Erythroblast (primary cell): Measurements from ENCODE around the gene TFDP2.
"Not testable (repeated sequence)": the region's sequence is repeated elsewhere in the genome, so short reads cannot be mapped to it uniquely, and the experiment has no call there.

Experiments used
- DNase-seq, 2 experiments: peaks; one replicate each; lab custom pipeline; 2025; lab: John Stamatoyannopoulos, UW
- GATA1 ChIP-seq: IDR thresholded peaks from 2 replicates; pipeline ENCODE4 v1.6.1; 2011; ENCODE audit warnings: low read depth, mild to moderate bottlenecking, control low read depth, low read length, moderate library complexity
- POLR2A ChIP-seq: IDR thresholded peaks from 2 replicates; pipeline ENCODE4 v1.6.1; 2011; ENCODE audit warnings: mild to moderate bottlenecking, low read length

TFDP2 gene

GRCh38 chr3:142004025-142004424, 145.3 kb downstream of the TFDP2 start:
- no peak for DNase-seq
- TF ChIP-seq GATA1 (no peak), POLR2A (no peak)

- no peak for DNase-seq
- TF ChIP-seq POLR2A, result no peak
- no peak for TF ChIP-seq GATA1
These were observed 146.1 kb downstream of the TFDP2 start for GRCh38 chr3:142003291-142003690.

GRCh38 chr3:142000325-142000870, 148.9 kb downstream of the TFDP2 start:
- TF ChIP-seq POLR2A, result no peak
- no peak for TF ChIP-seq GATA1
- no peak for DNase-seq

- DNase-seq, result peak; percentile 12 to 26
- no peak for TF ChIP-seq POLR2A
- TF ChIP-seq GATA1, result no peak
These were observed 150.6 kb downstream of the TFDP2 start for GRCh38 chr3:141998669-141999290.

GRCh38 chr3:141996437-141996836, 152.9 kb downstream of the TFDP2 start:
- no peak for TF ChIP-seq POLR2A

GRCh38 chr3:141994856-141995255, 154.5 kb downstream of the TFDP2 start:
- no peak for DNase-seq

More at GRCh38 chr3:141996437-141996836, 152.9 kb downstream of the TFDP2 start:
- no peak for DNase-seq

GRCh38 chr3:141992512-141992911, 156.8 kb downstream of the TFDP2 start:
- no peak for DNase-seq
- TF ChIP-seq GATA1, result no peak
- TF ChIP-seq POLR2A, result no peak

More at GRCh38 chr3:141994856-141995255, 154.5 kb downstream of the TFDP2 start:
- TF ChIP-seq GATA1 (no peak), POLR2A (no peak)

- no peak for DNase-seq
- no peak for TF ChIP-seq GATA1
- TF ChIP-seq POLR2A, result no peak
These were observed 162.7 kb downstream of the TFDP2 start for GRCh38 chr3:141986548-141987107.

GRCh38 chr3:141981084-141981483, 168.3 kb downstream of the TFDP2 start:
- TF ChIP-seq POLR2A (no peak), GATA1 (no peak)
- no peak for DNase-seq

GRCh38 chr3:141979050-141979671, 170.2 kb downstream of the TFDP2 start:
- DNase-seq, result no peak

GRCh38 chr3:141974777-141975176, 174.6 kb downstream of the TFDP2 start:
- not testable (repeated sequence) for DNase-seq

More at GRCh38 chr3:141979050-141979671, 170.2 kb downstream of the TFDP2 start:
- TF ChIP-seq POLR2A (no peak), GATA1 (no peak)

- no peak for DNase-seq
- no peak for TF ChIP-seq POLR2A
- TF ChIP-seq GATA1, result no peak
These were observed 176.9 kb downstream of the TFDP2 start for GRCh38 chr3:141972399-141972798.

- DNase-seq, result no peak
- TF ChIP-seq GATA1 (no peak), POLR2A (no peak)
These were observed 177.8 kb downstream of the TFDP2 start for GRCh38 chr3:141971571-141971970.

- no peak for DNase-seq
- TF ChIP-seq POLR2A, result no peak
- no peak for TF ChIP-seq GATA1
These were observed 179.6 kb downstream of the TFDP2 start for GRCh38 chr3:141969711-141970110.

GRCh38 chr3:141965471-141965870, 183.9 kb downstream of the TFDP2 start:
- DNase-seq, result no peak
- no peak for TF ChIP-seq POLR2A
- TF ChIP-seq GATA1, result no peak
